Gastroesophageal sphincter (tissue), 2 donors: ENCODE results near the gene EGFL8.

Experiments
- POLR2A ChIP-seq, 2 donors: fragments of 450-650 bp; IDR thresholded peaks; one replicate each; pipeline ENCODE4 v1.6.1; 2017; ENCODE audit warnings: antibody characterized with exemption in 2 of 2, mild to moderate bottlenecking in 2 of 2, moderate library complexity in 1 of 2
- POLR2AphosphoS5 ChIP-seq: sonication (generic); formaldehyde crosslinking; IDR thresholded peaks from one replicate; pipeline ENCODE4 v1.6.1; 2017; ENCODE audit warnings: antibody characterized with exemption

DNA sequence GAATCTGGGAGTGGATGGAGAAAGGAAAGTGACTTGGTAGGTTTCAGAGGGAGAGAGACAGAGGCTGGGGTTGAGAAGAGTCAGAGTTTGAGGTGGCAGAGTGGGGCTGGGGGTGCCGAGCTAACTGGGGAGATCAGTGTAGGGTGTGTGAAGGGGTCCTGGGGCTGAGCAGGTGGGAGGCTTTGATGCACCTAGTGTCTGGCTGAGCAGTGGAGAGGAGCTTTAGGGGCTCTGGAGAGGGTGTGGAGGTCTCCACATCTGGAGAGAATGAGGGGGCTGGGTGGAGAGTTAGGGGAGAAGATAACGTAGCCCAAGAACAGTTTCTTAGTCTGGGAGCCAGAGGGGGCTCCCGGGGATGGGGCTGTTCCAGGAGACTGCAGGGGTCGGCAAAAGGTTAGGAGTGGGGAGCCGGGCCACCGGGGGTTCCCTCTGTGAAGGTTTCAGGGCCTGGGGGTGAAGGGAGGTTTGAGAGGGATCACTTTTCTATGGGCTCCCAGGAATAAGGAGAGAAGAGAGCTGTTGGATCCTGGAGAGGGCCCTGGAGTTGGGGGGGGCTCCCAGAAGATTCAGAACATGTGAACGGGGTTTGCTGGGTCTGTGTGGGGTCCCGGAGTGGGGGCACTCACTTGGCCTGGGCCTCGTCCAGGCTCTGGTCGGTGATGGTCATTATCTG, 24.8 kb downstream of the EGFL8 start:
- TF ChIP-seq POLR2A (IDR thresholded peaks at IDR 0.05) (no peak), POLR2AphosphoS5 (no peak)
